SK-N-SH (cell line): ENCODE results near the gene SCN8A. TPM values are rescaled to one million over a fixed set of nuclear protein-coding genes. Genes with fewer than 3 reads are reported as not detected.

Experiments
- CTCF ChIA-PET: fragments of 300-600, 350-600 bp; formaldehyde crosslinking; extraction: SDS; loops from one replicate; lab custom pipeline; 2021; lab: Yijun Ruan, JAX
- POLR2A ChIA-PET: fragments of 350-600 bp; sonication (Branson Sonifier 250); formaldehyde crosslinking; extraction: SDS; loops from one replicate; lab custom pipeline; 2020; ENCODE audit warnings: antibody characterized with exemption, inconsistent platforms; lab: Yijun Ruan, JAX
- DNase-seq: peaks from one replicate; pipeline ENCODE4 v3.0.0; 2012
- H2AFZ ChIP-seq: fragments of 200-600 bp; sonication (generic); 2 replicates; pipeline ENCODE4 v1.8.1; 2016; ENCODE audit warnings: antibody characterized with exemption, mild to moderate bottlenecking, low read depth
- H3F3A ChIP-seq: fragments of 200-600 bp; sonication (generic); replicated peaks from 2 replicates; pipeline ENCODE3; 2016; ENCODE audit warnings: antibody characterized with exemption, mild to moderate bottlenecking; ENCODE audit not compliant: insufficient read depth
- H3K27ac ChIP-seq, 2 experiments: fragments of 200-500 bp in 1 of 2; fragments of 200-600 bp in 1 of 2; sonication (Bioruptor generic) in 1 of 2; sonication (generic), shearing (Covaris generic) in 1 of 2; 2 replicates each; pipeline versions ENCODE4 v1.5.1 to v1.6.1; 2014 to 2016; ENCODE audit warnings: low read depth in 2 of 2, inconsistent platforms in 1 of 2, low read length in 1 of 2, mild to moderate bottlenecking in 1 of 2, mixed read lengths in 1 of 2
- H3K27me3 ChIP-seq: fragments of 200-600 bp; sonication (generic), shearing (Covaris generic); 2 replicates; pipeline ENCODE4 v1.6.1; 2016; ENCODE audit warnings: mixed run types; ENCODE audit not compliant: insufficient read depth
- H3K36me3 ChIP-seq, 2 experiments: fragments of 200-500 bp in 1 of 2; fragments of 200-600 bp in 1 of 2; sonication (Bioruptor generic) in 1 of 2; sonication (generic) in 1 of 2; replicated peaks in 1 of 2; 2 replicates each; pipeline versions ENCODE3 to v1.5.1; 2014 to 2016; ENCODE audit warnings: low read length in 1 of 2, mild to moderate bottlenecking in 1 of 2; ENCODE audit not compliant: insufficient read depth in 2 of 2, control insufficient read depth in 1 of 2
- H3K4me1 ChIP-seq, 2 experiments: fragments of 200-500 bp in 1 of 2; fragments of 200-600 bp in 1 of 2; sonication (Bioruptor generic) in 1 of 2; sonication (generic), shearing (Covaris generic) in 1 of 2; 2 replicates each; pipeline versions ENCODE4 v1.5.1 to v1.6.1; 2014 to 2016; ENCODE audit warnings: low read depth in 1 of 2, low read length in 1 of 2, mixed run types in 1 of 2; ENCODE audit not compliant: insufficient read depth in 2 of 2, control insufficient read depth in 1 of 2
- H3K4me2 ChIP-seq: fragments of 200-600 bp; sonication (generic), shearing (Covaris generic); 2 replicates; pipeline ENCODE4 v1.6.1; 2017; ENCODE audit warnings: mixed run types
- H3K4me3 ChIP-seq, 2 experiments: fragments of 200-500 bp in 1 of 2; fragments of 200-600 bp in 1 of 2; sonication (Bioruptor generic) in 1 of 2; sonication (generic), shearing (Covaris generic) in 1 of 2; 2 replicates each; pipeline versions ENCODE4 v1.5.1 to v1.8.1; 2014 to 2016; ENCODE audit warnings: low read depth in 2 of 2, inconsistent platforms in 1 of 2, low read length in 1 of 2, mild to moderate bottlenecking in 1 of 2, mixed read lengths in 1 of 2, moderate library complexity in 1 of 2
- H3K79me2 ChIP-seq: fragments of 200-600 bp; sonication (generic); 2 replicates; pipeline ENCODE4 v1.8.1; 2017; ENCODE audit warnings: mild to moderate bottlenecking; ENCODE audit not compliant: insufficient read depth
- H3K9ac ChIP-seq: fragments of 200-600 bp; sonication (generic); 2 replicates; pipeline ENCODE4 v1.6.1; 2017; ENCODE audit warnings: mixed run types
- H3K9me2 ChIP-seq: fragments of 200-600 bp; sonication (generic); 2 replicates; pipeline ENCODE4 v1.6.1; 2017; ENCODE audit warnings: mixed run types
- H3K9me3 ChIP-seq: fragments of 200-600 bp; sonication (generic); 2 replicates; pipeline ENCODE4 v1.6.1; 2017; ENCODE audit warnings: mixed run types, mild to moderate bottlenecking, moderate library complexity
- H4K20me1 ChIP-seq: fragments of 200-600 bp; sonication (generic); 2 replicates; pipeline ENCODE4 v1.6.1; 2017; ENCODE audit warnings: mild to moderate bottlenecking, mixed run types; ENCODE audit not compliant: insufficient read depth
- ELF1 ChIP-seq: IDR thresholded peaks from 2 replicates; pipeline ENCODE4 v1.4.0; 2012
- EP300 ChIP-seq, 2 experiments: IDR thresholded peaks; 2 replicates each; pipeline versions ENCODE4 v1.4.0 to v1.6.1; 2012; ENCODE audit warnings: borderline replicate concordance in 1 of 2, low read depth in 1 of 2, low read length in 1 of 2
- EZH2phosphoT487 ChIP-seq: fragments of 200-600 bp; sonication (generic); IDR thresholded peaks from 2 replicates; pipeline ENCODE4 v1.6.1; 2017; ENCODE audit warnings: low read depth, mixed run types, mild to moderate bottlenecking, antibody characterized with exemption, moderate library complexity, borderline replicate concordance
- FOSL2 ChIP-seq: IDR thresholded peaks from 2 replicates; pipeline ENCODE4 v1.4.0; 2012; ENCODE audit warnings: low read depth, mild to moderate bottlenecking, moderate library complexity, borderline replicate concordance
- GABPA ChIP-seq: IDR thresholded peaks from 2 replicates; pipeline ENCODE4 v1.4.0; 2012; ENCODE audit warnings: low read depth, mild to moderate bottlenecking
- GATA2 ChIP-seq: sonication (generic); formaldehyde crosslinking; IDR thresholded peaks from 2 replicates; pipeline ENCODE4 v1.5.0; 2020; ENCODE audit warnings: mild to moderate bottlenecking, missing genetic modification reagents
- JUND ChIP-seq: IDR thresholded peaks from 2 replicates; pipeline ENCODE4 v1.4.0; 2012
- POLR2AphosphoS5 ChIP-seq: IDR thresholded peaks from 2 replicates; pipeline ENCODE4 v1.6.1; 2012; ENCODE audit warnings: low read depth, low read length
- RCOR1 ChIP-seq: fragments of 150-350 bp; IDR thresholded peaks from 2 replicates; pipeline ENCODE4 v1.6.1; 2017; ENCODE audit warnings: antibody characterized with exemption, low read length
- RFX5 ChIP-seq: IDR thresholded peaks from 2 replicates; pipeline ENCODE4 v1.6.1; 2012; ENCODE audit warnings: mild to moderate bottlenecking, improper control_type of control experiment, low read length
- RXRA ChIP-seq: IDR thresholded peaks from 2 replicates; pipeline ENCODE4 v1.4.0; 2012; ENCODE audit warnings: low read depth, mild to moderate bottlenecking, borderline replicate concordance
- SIN3A ChIP-seq: IDR thresholded peaks from 2 replicates; pipeline ENCODE4 v1.6.1; 2012; ENCODE audit warnings: low read depth, mild to moderate bottlenecking, low read length, moderate library complexity, borderline replicate concordance
- TAF1 ChIP-seq: IDR thresholded peaks from 2 replicates; pipeline ENCODE4 v1.6.1; 2012; ENCODE audit warnings: low read depth, mild to moderate bottlenecking, low read length, moderate library complexity, borderline replicate concordance
- TCF12 ChIP-seq: IDR thresholded peaks from 2 replicates; pipeline ENCODE4 v1.4.0; 2012
- YY1 ChIP-seq: IDR thresholded peaks from 2 replicates; pipeline ENCODE4 v1.4.0; 2012; ENCODE audit warnings: low read depth, mild to moderate bottlenecking
- WGBS: methylation state at CpG from one replicate; pipeline ENCODE4 v1.1.6; 2017; ENCODE audit warnings: low lambda C conversion rate; 5-methylcytosine and 5-hydroxymethylcytosine counted together
- polyA plus RNA-seq, 3 experiments: library from polyadenylated mRNA; depleted of rRNA; stranded (reverse); fragments of >200 nt; gene quantifications; 2 replicates each; pipeline ENCODE4 v1.2.3, GENCODE V29; 2012
- TF ChIP-seq, protein P1 (sequence below): fragments of 200-600 bp; sonication (generic); IDR thresholded peaks from 2 replicates; pipeline ENCODE4 v1.6.1; 2017; ENCODE audit warnings: antibody characterized with exemption, mild to moderate bottlenecking, moderate library complexity
- TF ChIP-seq, protein P2 (sequence below): fragments of 150-350 bp; IDR thresholded peaks from 2 replicates; pipeline ENCODE4 v1.6.1; 2016; ENCODE audit warnings: mild to moderate bottlenecking, low read depth, low read length
- TF ChIP-seq, protein P3 (sequence below): fragments of 150-350 bp; IDR thresholded peaks from 2 replicates; pipeline ENCODE4 v1.6.1; 2017; ENCODE audit warnings: antibody characterized with exemption, low read length, low read depth, borderline replicate concordance
- TF ChIP-seq, protein P4 (sequence below): IDR thresholded peaks from 2 replicates; pipeline ENCODE4; 2012
- TF ChIP-seq, protein P5 (sequence below): IDR thresholded peaks from 2 replicates; pipeline ENCODE4 v1.4.0; 2012; ENCODE audit warnings: low read depth, borderline replicate concordance

Gene SCN8A
- polyA plus RNA-seq, 1 of the 3 experiments (the other 2 are of a cell fraction) = 7.1 TPM

DNA sequence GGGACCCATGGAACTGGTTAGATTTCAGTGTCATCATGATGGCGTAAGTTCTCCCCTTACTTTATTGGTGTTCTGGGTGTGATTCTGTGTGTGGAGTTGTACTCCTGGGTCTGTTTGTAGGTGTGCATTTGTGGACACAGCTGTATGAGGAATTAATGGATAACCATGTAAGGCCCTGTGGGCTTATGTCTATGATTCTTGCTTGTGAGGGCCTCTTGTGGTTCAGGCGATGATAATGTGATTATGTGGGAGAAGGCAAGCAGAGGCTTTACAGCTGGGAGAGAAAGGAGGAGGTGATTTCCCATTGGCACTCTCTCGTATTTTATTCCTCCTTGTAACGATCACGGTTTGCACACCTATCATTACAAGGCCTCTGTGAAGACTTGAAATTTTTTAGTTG, 96.1 kb downstream of the SCN8A start (continued):
- TF ChIP-seq RFX5 (no peak), EP300 (IDR thresholded peaks at IDR 0.05; ENCODE audit: borderline replicate concordance in 1 of 2, low read depth in 1 of 2, low read length in 1 of 2) (no peak)

DNA sequence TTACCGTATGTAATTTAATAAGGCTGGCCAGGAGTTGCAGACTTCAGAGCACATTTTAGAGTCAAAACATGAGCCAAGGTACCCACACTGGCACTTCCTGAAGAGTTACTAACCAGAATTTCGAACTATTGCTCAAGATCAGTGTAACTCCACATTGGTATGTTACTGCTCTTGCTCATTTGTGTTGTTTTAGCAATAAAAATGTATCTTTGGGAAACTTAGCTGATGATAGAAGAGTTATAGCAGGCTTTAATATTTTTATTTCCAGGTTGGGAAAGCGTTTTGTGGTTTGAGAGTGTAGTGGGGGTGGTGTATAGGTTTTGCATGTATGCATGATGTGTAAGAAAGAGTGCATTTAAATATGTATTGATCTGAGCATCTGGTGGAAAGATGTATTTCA, 96.6 kb downstream of the SCN8A start:
- H3K4me1 ChIP-seq = peaks cover 2 to 37% of the 10 kb centered on the region in 2 experiments
- H3K79me2 ChIP-seq = peaks cover 13% of the 10 kb centered on the region; the same call in 1 of the 2 replicates
- no peaks in the 10 kb centered on the region for H3K9me2 ChIP-seq
- CTCF ChIA-PET = interaction anchor here (1.5 kb wide), 1 partner anchor 24 kb away, joined by 3 read pairs; no protein-coding TSS in a partner anchor
- H3K9ac ChIP-seq = no peak overlapping the region
- WGBS = 61% methylated on average over 3 of the region's 3 CpGs
- TF ChIP-seq RCOR1 (no peak), JUND (no peak), YY1 (no peak), SIN3A (no peak), EP300 (IDR thresholded peaks at IDR 0.05; ENCODE audit: borderline replicate concordance in 1 of 2, low read depth in 1 of 2, low read length in 1 of 2) (no peak), EZH2phosphoT487 (no peak), TAF1 (no peak), ELF1 (no peak), FOSL2 (no peak), POLR2AphosphoS5 (no peak), GATA2 (CRISPR knock-in tag) (no peak), RXRA (no peak), RFX5 (no peak), TCF12 (no peak), GABPA (no peak)
- TF ChIP-seq, protein P1, sequence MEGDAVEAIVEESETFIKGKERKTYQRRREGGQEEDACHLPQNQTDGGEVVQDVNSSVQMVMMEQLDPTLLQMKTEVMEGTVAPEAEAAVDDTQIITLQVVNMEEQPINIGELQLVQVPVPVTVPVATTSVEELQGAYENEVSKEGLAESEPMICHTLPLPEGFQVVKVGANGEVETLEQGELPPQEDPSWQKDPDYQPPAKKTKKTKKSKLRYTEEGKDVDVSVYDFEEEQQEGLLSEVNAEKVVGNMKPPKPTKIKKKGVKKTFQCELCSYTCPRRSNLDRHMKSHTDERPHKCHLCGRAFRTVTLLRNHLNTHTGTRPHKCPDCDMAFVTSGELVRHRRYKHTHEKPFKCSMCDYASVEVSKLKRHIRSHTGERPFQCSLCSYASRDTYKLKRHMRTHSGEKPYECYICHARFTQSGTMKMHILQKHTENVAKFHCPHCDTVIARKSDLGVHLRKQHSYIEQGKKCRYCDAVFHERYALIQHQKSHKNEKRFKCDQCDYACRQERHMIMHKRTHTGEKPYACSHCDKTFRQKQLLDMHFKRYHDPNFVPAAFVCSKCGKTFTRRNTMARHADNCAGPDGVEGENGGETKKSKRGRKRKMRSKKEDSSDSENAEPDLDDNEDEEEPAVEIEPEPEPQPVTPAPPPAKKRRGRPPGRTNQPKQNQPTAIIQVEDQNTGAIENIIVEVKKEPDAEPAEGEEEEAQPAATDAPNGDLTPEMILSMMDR = no peak
- TF ChIP-seq, protein P2, sequence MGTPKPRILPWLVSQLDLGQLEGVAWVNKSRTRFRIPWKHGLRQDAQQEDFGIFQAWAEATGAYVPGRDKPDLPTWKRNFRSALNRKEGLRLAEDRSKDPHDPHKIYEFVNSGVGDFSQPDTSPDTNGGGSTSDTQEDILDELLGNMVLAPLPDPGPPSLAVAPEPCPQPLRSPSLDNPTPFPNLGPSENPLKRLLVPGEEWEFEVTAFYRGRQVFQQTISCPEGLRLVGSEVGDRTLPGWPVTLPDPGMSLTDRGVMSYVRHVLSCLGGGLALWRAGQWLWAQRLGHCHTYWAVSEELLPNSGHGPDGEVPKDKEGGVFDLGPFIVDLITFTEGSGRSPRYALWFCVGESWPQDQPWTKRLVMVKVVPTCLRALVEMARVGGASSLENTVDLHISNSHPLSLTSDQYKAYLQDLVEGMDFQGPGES = no peak
- TF ChIP-seq, protein P3, sequence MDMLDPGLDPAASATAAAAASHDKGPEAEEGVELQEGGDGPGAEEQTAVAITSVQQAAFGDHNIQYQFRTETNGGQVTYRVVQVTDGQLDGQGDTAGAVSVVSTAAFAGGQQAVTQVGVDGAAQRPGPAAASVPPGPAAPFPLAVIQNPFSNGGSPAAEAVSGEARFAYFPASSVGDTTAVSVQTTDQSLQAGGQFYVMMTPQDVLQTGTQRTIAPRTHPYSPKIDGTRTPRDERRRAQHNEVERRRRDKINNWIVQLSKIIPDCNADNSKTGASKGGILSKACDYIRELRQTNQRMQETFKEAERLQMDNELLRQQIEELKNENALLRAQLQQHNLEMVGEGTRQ = no peak
- TF ChIP-seq, protein P4, sequence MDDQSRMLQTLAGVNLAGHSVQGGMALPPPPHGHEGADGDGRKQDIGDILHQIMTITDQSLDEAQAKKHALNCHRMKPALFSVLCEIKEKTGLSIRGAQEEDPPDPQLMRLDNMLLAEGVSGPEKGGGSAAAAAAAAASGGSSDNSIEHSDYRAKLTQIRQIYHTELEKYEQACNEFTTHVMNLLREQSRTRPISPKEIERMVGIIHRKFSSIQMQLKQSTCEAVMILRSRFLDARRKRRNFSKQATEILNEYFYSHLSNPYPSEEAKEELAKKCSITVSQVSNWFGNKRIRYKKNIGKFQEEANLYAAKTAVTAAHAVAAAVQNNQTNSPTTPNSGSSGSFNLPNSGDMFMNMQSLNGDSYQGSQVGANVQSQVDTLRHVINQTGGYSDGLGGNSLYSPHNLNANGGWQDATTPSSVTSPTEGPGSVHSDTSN = no peak
- TF ChIP-seq, protein P5, sequence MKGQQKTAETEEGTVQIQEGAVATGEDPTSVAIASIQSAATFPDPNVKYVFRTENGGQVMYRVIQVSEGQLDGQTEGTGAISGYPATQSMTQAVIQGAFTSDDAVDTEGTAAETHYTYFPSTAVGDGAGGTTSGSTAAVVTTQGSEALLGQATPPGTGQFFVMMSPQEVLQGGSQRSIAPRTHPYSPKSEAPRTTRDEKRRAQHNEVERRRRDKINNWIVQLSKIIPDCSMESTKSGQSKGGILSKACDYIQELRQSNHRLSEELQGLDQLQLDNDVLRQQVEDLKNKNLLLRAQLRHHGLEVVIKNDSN = no peak
- TF ChIP-seq, all 33 proteins: peak for 0
- Histone ChIP-seq H3K27me3 (no peaks in the 10 kb centered on the region), H3K36me3 (peaks cover 6 to 18% of the 10 kb centered on the region in 2 experiments), H3K4me3 (no peak overlapping the region), H3F3A (peaks cover 23% of the 10 kb centered on the region), H2AFZ (no peak overlapping the region), H3K9me3 (no peaks in the 10 kb centered on the region), H3K4me2 (no peak overlapping the region), H4K20me1 (no peaks in the 10 kb centered on the region), H3K27ac (peak overlapping the region in 1 of 2 experiments; percentile 36; a peak in 2 of 4 replicates)
- POLR2A ChIA-PET = no interaction called here
- no peak for DNase-seq
